ENCODE data around the gene MBNL2. TPM values are rescaled to one million over a fixed set of nuclear protein-coding genes. Genes with fewer than 3 reads are reported as not detected.

Gene MBNL2
- total RNA-seq, 2 donors from 2014 or later = 31.4 to 50.1 TPM

DNA sequence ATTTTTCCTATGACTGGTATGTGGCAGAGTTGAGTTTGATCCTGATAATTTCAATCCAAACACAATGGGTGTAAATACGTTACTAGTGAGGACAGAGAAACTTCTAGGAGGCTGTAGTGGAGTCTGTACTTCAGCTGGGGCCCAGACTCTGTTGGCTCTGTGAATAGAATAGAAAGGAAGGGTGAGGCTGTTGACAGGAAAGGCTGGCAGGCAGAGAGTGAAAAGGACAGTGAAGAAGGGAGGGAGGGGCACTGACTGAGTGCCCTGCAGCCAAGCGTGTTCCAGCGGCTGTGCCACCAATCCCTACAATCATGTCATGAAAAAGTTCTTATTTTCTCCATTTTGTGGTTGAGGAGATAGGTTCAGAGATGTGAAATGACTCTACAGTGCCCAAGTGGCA lies 80.5 kb downstream of the MBNL2 start:
- ATAC-seq = peak; percentile 77
- no peak for DNase-seq
- intact Hi-C loops (cut with DNase I, micrococcal nuclease) = no loop called here

DNA sequence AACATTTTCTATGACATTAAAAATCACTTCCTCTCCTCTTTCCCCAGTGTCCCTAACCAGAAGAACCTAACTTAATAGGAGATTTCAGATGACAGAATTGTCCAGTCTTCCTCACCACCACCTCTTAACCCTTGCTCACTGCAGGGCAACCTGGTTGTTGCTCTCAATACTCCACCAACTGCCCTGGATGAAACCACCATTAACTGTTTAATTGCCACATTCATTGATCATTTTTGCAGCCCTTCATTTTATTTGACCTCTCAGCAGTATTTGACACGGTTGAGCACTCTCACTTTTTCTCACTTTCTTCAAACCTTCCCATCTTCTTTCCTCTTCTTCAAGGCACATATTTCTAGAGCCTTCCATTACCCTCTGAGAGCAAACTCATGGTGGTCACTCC lies 84.0 kb downstream of the MBNL2 start:
- ATAC-seq (no peak), DNase-seq (no peak)
- intact Hi-C loops (cut with DNase I, micrococcal nuclease) = no loop called here

GRCh38 chr13:97306645-97307044 lies 84.5 kb downstream of the MBNL2 start:
- ATAC-seq (no peak), DNase-seq (no peak)
- intact Hi-C loops (cut with DNase I, micrococcal nuclease) = no loop called here

DNA sequence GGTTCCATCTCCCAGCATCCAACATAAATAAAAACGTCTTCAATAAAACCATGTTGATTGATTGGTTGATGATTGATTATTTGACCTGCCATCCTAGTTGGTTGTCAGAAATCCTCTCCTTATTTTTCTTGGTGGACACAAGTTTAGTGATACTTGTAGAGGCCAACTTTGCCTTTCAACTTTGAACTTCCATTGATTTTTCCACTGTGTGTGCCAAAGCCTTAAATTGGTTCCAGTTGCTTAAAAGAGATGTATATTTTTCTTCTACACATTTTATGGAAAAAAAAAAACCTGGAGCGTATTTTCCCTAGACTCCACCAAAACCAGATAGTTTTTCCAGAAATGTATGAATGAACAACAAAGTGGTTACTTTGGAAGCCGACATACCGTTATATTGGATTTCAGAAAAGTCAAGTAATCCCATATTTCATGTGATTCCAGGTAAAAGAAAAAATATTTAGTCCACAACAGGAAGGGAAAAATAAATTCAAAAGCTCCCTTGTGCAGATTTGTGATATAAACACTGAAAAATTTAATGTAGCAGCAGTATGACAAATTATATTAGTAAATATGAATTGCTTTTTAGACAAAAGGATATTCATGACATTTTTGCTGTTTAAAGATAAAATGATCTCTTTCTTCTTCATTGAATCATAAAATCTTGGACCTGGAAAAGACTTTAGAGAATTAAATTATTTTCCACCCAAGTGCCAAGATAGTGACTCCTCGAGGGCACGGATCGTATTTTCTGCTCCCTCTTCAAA lies 85.2 kb downstream of the MBNL2 start:
- DNase-seq = no peak
- ATAC-seq = no peak
- intact Hi-C loops (cut with DNase I, micrococcal nuclease) = no loop called here

DNA sequence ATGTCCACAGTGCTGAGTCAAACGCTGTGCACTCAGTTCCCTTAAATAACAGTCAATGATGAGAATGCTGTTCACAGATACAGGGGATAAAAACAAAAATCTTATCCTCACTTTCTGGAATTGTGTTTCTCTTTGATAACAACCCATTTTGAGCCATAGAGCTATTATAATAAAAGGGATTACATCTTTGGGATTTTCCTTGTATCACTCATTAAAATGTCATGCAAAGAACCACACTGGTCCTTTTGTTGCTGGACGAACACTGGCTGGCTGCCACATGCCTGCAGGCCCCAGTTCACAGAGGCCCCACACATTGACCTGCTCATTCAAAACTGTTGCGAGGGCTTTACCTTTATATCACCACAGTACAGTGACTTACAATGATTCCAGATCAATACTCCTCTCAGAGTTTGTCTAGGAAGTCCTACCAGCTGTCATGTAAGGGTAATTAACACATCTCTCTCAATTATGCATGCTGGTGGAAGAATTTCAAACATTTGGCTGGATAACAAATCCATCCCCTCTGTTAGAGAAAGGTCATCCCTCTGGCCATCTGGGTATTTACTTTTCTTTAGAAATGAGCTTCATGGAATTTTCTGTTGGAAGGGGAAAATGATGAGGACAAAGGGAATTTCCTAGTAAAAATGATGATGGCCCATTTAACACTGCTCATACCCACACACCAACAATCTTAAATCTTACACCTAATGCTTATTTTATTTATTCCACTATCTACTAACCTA lies 85.9 kb downstream of the MBNL2 start:
- no peak for DNase-seq
- no peak for ATAC-seq
- intact Hi-C loops (cut with DNase I, micrococcal nuclease) = no loop called here

- intact Hi-C loops (cut with DNase I, micrococcal nuclease) = no loop called here
- DNase-seq = no peak
- ATAC-seq = no peak
Measured at GRCh38 chr13:97308735-97309429, 86.7 kb downstream of the MBNL2 start.

- ATAC-seq = no peak
- intact Hi-C loops (cut with DNase I, micrococcal nuclease) = no loop called here
Measured at GRCh38 chr13:97310809-97311436, 88.8 kb downstream of the MBNL2 start.

DNA sequence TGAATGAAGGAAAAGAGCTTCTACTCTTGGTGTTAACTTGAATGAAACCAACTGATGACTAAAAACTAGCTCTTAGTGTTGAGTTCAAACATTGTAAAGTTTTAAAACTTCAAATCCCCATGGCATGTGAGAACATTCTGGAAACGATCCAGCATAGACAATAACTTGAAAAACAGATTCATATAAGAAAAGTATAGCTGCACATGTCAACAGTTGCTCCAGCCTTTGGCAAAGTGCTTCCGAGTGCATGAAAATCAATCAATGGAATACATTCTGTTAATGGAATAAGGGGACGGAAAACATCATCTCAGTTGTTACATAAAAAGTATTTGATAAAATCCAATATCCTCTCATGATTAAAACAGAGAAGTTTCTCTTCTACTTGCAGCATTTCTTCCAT lies 89.8 kb downstream of the MBNL2 start:
- DNase-seq (no peak), ATAC-seq (no peak)
- intact Hi-C loops (cut with DNase I, micrococcal nuclease) = no loop called here

More at GRCh38 chr13:97310809-97311436, 88.8 kb downstream of the MBNL2 start:
- no peak for DNase-seq

GRCh38 chr13:97313551-97314260 lies 91.6 kb downstream of the MBNL2 start:
- DNase-seq (no peak), ATAC-seq (no peak)
- intact Hi-C loops (cut with DNase I, micrococcal nuclease) = no loop called here

GRCh38 chr13:97316390-97316789 lies 94.3 kb downstream of the MBNL2 start:
- ATAC-seq = no peak
- peak in 1 of 2 donors; percentile 38 for DNase-seq
- intact Hi-C loops (cut with DNase I, micrococcal nuclease) = no loop called here

DNA sequence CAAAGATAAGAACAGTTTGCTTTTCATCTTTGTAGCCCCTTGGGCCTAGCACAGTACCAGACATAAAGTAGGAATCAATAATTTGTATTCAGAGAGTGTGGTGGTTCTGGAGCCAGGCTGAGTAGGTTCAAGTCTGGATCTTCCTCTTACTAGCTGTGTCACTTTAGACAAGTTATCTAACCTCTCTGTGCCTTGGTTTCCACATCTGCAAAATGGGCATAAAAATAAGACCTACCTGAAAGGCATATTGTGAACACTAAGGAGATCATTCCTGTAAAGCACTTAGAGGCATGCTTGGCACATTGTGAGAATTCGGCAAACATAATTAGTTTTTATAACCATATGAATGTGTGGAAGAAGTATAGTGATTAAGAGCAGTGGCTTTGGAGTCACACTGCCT lies 95.8 kb downstream of the MBNL2 start:
- ATAC-seq (no peak), DNase-seq (no peak)
- intact Hi-C loops (cut with DNase I, micrococcal nuclease) = no loop called here

GRCh38 chr13:97318532-97318931 lies 96.4 kb downstream of the MBNL2 start:
- ATAC-seq (no peak), DNase-seq (no peak)
- intact Hi-C loops (cut with DNase I, micrococcal nuclease) = no loop called here

DNA sequence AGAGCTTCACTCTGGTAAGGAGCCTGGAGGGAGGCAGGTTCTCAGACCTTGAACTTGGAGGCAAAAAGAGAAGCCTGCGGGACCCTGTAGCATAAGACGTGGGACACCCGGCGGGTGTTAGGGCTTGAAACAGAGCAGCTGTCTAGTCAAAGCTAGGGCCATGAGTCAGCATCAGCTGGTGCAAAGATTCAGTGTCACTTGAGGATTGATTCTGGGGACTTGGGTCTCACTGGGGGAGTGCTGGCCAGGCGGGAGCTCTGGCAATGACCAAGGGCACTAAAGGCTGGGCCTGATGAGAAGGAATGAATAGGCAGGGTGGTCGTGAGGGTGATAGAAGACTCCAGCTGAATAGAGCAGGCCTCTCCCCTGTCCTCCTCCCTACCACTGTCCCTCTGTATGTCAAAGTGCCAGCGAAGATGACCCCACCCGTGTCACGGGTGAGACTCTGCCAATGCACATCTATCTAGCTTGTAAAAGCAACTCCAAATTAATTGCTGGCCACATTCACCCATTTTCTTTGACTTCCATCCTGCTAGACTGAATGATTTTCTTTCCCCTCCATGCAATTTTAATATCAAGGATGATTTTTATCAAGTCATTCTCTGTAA lies 97.1 kb downstream of the MBNL2 start:
- no peak for ATAC-seq
- DNase-seq = no peak
- intact Hi-C loops (cut with DNase I, micrococcal nuclease) = no loop called here

DNA sequence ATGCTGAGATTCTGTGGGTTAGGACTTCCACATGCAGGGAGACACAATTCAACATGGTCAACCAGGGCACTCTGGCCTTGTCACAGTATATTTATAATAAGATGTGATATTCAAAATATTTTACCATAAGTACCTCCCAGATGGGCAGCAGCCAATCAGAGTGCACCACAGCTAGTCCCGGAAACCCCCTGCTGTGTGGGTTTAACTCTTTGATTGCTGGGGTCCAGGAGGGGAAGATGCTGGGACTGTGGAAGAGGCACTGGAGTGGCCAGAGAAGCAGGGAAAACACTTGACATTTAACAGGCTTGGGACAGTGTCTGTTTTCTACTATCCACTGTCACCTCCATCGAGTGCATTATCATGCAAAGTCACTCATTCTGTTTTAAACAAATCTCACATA lies 99.0 kb downstream of the MBNL2 start:
- intact Hi-C loops (cut with DNase I, micrococcal nuclease) = no loop called here
- ATAC-seq (no peak), DNase-seq (no peak)

GRCh38 chr13:97321616-97322321 lies 99.6 kb downstream of the MBNL2 start:
- DNase-seq (no peak), ATAC-seq (no peak)
- intact Hi-C loops (cut with DNase I, micrococcal nuclease) = no loop called here

- DNase-seq (no peak), ATAC-seq (no peak)
- intact Hi-C loops (cut with DNase I, micrococcal nuclease) = no loop called here
Measured at GRCh38 chr13:97322740-97323342, 100.7 kb downstream of the MBNL2 start.

GRCh38 chr13:97324115-97324514 lies 102.0 kb downstream of the MBNL2 start:
- intact Hi-C loops (cut with DNase I, micrococcal nuclease) = no loop called here
- DNase-seq (no peak), ATAC-seq (no peak)

DNA sequence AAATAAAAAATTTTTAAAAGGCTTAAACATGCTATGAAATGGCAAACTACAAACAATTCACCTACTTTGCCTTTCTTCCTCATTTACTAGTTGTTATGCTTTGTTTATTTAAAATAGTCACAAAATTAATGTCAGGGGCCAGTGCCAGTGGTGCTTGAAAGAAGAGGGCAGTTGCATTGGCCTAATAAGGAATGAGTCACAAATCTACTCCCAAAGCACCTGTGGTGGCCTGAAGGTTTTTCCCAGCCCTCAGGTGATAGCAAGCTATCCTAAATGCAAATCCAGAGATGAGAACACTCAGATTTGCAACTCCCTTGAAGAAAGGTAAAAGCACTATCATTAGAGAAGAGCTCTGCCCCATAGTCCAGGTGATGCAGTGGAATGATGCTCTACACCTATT lies 103.6 kb downstream of the MBNL2 start:
- intact Hi-C loops (cut with DNase I, micrococcal nuclease) = no loop called here
- DNase-seq (no peak), ATAC-seq (no peak)
